Lower leg skin (tissue), 3 donors: ENCODE data around the gene BICD2.

Source experiments
- CTCF ChIP-seq, 3 donors: fragments of 450-650 bp; IDR thresholded peaks; one replicate each; pipeline ENCODE4 v1.5.1; 2016; ENCODE audit warnings: antibody characterized with exemption in 3 of 3, mild to moderate bottlenecking in 3 of 3, moderate library complexity in 2 of 3
- POLR2A ChIP-seq, 2 donors: fragments of 450-650 bp; IDR thresholded peaks; one replicate each; pipeline ENCODE4 v1.6.1; 2016 to 2017; ENCODE audit warnings: antibody characterized with exemption in 2 of 2, mild to moderate bottlenecking in 1 of 2, moderate library complexity in 1 of 2

GRCh38 chr9:92738661-92739081 lies 26.0 kb downstream of the BICD2 start:
- TF ChIP-seq CTCF (IDR thresholded peaks at IDR 0.05) (no peak), POLR2A (IDR thresholded peaks at IDR 0.05) (no peak)
